Osteocyte (in vitro differentiated cells): Measurements from ENCODE around the gene TNFRSF1A. TPM values are rescaled to one million over a fixed set of nuclear protein-coding genes. Genes with fewer than 3 reads are reported as not detected.
A peak's percentile ranks its signal among the peaks of the same experiment; 100 is the strongest.

Source experiments
- DNase-seq: peaks from one replicate; pipeline ENCODE4 v3.0.0; 2021; ENCODE audit warnings: mixed read lengths; ENCODE audit not compliant: unreplicated experiment; ENCODE audit errors: extremely low spot score
- H3K27ac Mint-ChIP-seq: one replicate; pipeline ENCODE4 v1.8.0; 2021; ENCODE audit warnings: mild to moderate bottlenecking, mixed read lengths; ENCODE audit not compliant: unreplicated experiment
- H3K27me3 Mint-ChIP-seq: one replicate; pipeline ENCODE4 v1.8.0; 2021; ENCODE audit warnings: mixed read lengths; ENCODE audit not compliant: unreplicated experiment
- H3K36me3 Mint-ChIP-seq: one replicate; pipeline ENCODE4 v1.8.0; 2021; ENCODE audit warnings: mixed read lengths; ENCODE audit not compliant: unreplicated experiment
- H3K4me1 Mint-ChIP-seq: one replicate; pipeline ENCODE4 v1.8.0; 2021; ENCODE audit warnings: mixed read lengths; ENCODE audit not compliant: unreplicated experiment
- H3K4me3 Mint-ChIP-seq: one replicate; pipeline ENCODE4 v1.8.0; 2021; ENCODE audit warnings: mild to moderate bottlenecking, moderate library complexity, mixed read lengths; ENCODE audit not compliant: unreplicated experiment
- H3K9me3 Mint-ChIP-seq: one replicate; pipeline ENCODE4 v1.8.0; 2021; ENCODE audit warnings: mixed read lengths; ENCODE audit not compliant: unreplicated experiment
- total RNA-seq: library from RNA; stranded (reverse); gene quantifications from 2 replicates; pipeline ENCODE4 v1.2.1, GENCODE V29; 2021
- TF ChIP-seq, protein P1 (sequence below): fragments of 200-600 bp; sonication (generic); IDR thresholded peaks from 2 replicates; pipeline ENCODE4 v1.5.0; 2021; ENCODE audit warnings: antibody characterized with exemption, mild to moderate bottlenecking, moderate library complexity

TNFRSF1A gene
- total RNA-seq, 1 donor from 2014 or later, result 170 TPM

DNA sequence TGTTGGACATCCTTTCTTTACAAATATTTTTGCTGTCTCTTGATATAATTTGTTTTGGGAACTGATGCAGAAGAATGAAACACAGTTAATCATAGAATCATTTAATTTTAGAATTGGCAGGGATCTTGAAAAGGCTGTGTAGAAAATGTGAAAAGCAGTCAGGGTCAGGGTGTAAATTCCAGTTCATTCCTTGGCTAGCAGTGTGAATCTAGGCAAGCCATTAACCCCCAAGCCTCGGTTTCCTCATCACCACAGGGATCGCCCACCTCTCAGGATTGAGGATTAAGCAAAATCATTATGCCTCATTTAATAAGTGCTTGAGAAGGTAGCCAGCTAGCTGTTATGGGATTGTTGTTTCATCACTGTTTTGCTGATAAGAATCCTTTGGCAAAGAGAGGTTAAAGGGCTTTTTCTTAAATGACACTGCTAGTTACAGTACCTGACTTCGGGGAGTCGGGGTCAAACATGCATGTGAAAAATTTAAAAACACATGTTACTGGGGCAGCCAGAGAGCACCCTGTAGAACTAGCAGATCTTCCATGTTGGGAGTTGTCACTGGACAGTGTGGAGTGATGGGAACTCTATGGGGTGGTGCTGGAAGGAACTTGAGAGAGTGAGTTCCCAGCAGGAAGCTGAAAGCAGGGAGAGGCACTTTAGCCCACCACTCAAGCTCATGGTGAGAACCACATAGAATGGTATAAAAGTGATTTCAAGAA is 10.7 kb downstream of the TNFRSF1A start:
- Mint-ChIP-seq H3K27me3 (no peaks in the 10 kb centered on the region), H3K4me1 (peaks cover 18% of the 10 kb centered on the region), H3K9me3 (no peaks in the 10 kb centered on the region), H3K27ac (peak overlapping the region; percentile 69), H3K36me3 (peaks cover 33% of the 10 kb centered on the region), H3K4me3 (no peak overlapping the region)
- DNase-seq, result no peak
- TF ChIP-seq, protein P1, sequence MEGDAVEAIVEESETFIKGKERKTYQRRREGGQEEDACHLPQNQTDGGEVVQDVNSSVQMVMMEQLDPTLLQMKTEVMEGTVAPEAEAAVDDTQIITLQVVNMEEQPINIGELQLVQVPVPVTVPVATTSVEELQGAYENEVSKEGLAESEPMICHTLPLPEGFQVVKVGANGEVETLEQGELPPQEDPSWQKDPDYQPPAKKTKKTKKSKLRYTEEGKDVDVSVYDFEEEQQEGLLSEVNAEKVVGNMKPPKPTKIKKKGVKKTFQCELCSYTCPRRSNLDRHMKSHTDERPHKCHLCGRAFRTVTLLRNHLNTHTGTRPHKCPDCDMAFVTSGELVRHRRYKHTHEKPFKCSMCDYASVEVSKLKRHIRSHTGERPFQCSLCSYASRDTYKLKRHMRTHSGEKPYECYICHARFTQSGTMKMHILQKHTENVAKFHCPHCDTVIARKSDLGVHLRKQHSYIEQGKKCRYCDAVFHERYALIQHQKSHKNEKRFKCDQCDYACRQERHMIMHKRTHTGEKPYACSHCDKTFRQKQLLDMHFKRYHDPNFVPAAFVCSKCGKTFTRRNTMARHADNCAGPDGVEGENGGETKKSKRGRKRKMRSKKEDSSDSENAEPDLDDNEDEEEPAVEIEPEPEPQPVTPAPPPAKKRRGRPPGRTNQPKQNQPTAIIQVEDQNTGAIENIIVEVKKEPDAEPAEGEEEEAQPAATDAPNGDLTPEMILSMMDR, result no peak

- TF ChIP-seq, protein P1, result no peak
- peaks cover 25% of the 10 kb centered on the region for H3K4me1 Mint-ChIP-seq
- H3K4me3 Mint-ChIP-seq, result no peak overlapping the region
- no peaks in the 10 kb centered on the region for H3K9me3 Mint-ChIP-seq
- H3K27me3 Mint-ChIP-seq, result no peaks in the 10 kb centered on the region
- no peak overlapping the region for H3K27ac Mint-ChIP-seq
- H3K36me3 Mint-ChIP-seq, result peaks cover 33% of the 10 kb centered on the region
- no peak for DNase-seq
Observed at GRCh38 chr12:6330192-6330591, 11.7 kb downstream of the TNFRSF1A start.

DNA sequence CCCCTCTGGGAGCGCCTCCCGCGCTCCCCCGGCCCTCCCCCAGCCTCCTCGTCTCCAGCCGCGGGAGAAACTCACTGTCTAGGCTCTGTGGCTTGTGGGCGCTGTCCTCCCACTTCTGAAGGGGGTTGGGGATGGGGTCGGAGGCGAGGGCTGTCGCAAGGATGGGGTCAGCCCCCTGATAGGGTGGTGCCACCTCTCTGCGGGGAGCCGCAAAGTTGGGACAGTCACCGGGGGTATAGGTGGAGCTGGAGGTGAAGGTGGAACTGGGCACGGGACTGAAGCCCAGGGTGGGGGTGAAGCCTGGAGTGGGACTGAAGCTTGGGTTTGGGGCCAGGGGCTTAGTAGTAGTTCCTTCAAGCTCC is 12.2 kb downstream of the TNFRSF1A start:
- H3K9me3 Mint-ChIP-seq, result no peaks in the 10 kb centered on the region
- no peak overlapping the region for H3K27ac Mint-ChIP-seq
- peaks cover 30% of the 10 kb centered on the region for H3K4me1 Mint-ChIP-seq
- H3K36me3 Mint-ChIP-seq, result peaks cover 33% of the 10 kb centered on the region
- no peaks in the 10 kb centered on the region for H3K27me3 Mint-ChIP-seq
- DNase-seq, result no peak
- TF ChIP-seq, protein P1, result no peak
- no peak overlapping the region for H3K4me3 Mint-ChIP-seq

DNA sequence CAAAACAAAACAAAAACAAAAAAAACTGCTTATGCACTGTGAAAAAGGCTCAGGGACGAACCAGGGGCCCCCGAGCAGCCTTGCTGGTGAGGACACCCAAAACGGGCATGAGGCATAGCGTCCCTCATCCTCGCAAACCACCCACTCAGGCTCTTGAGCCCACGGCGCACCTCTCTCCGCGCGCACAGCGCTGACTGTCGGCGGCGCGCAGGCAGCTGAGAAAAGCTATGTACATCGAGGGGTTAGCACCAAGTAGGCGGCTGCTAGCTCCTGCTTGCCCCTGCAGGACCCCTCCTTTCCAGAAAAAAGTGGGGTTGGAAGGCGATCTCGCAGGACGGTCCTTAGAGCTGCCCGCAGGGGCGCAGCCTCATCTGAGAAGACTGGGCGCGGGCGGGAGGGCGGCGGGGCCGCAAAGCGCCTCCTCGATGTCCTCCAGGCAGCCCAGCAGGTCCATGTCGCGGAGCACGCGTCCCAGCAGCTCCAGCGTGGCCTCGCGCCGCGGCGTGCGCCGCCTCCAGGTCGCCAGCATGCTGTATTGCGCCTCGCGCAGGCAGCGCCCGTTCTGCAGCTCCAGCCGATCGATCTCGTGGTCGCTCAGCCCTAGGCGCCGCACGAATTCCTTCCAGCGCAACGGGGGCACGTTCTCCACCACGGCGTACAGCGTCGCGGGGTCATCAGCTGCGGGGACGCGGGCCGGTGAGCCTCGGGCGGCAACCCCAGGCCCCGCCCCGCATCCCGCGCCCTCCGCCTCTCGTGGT is 12.8 kb downstream of the TNFRSF1A start:
- TF ChIP-seq, protein P1, result no peak
- Mint-ChIP-seq H3K4me3 (no peak overlapping the region), H3K27ac (no peak overlapping the region), H3K27me3 (no peaks in the 10 kb centered on the region), H3K4me1 (peaks cover 36% of the 10 kb centered on the region), H3K36me3 (peaks cover 30% of the 10 kb centered on the region), H3K9me3 (no peaks in the 10 kb centered on the region)
- no peak for DNase-seq

DNA sequence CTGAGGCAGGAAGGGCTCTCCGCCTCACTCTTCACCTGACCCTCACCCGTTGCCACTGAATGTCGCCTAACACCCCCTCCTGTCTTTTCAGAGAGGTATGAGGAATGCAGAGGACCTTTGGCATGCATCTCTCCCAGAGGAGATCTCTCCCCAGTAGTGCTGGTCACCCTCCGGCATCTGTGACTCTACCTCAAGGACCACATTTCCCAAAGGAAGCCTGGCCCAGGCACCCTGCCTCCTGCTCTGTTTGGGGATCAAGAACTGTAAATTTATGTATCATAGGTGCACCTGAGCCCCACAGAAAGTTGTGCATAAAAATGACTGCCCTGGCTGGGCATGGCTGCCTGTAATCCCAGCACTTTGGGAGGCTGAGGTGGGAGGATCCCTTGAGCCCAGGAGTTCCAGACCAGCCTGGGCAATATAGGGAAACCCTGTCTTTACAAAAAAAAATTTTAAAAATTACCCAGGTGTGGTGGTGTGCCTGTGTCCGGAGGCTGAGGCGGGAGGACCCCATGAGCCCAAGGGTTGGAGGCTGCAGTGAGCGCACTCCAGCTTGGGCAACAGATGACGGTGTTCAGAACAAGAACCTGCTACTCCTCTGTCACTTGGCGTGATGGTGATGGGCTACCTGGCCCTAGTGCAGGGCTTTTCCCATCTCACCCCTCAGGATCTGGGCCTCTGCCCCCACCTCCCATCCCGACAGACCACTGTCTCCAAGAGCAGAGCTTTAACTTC is 13.7 kb downstream of the TNFRSF1A start:
- Mint-ChIP-seq H3K9me3 (no peaks in the 10 kb centered on the region), H3K27ac (peak overlapping the region; percentile 56), H3K27me3 (no peaks in the 10 kb centered on the region), H3K4me1 (peaks cover 44% of the 10 kb centered on the region), H3K36me3 (peaks cover 22% of the 10 kb centered on the region), H3K4me3 (no peak overlapping the region)
- no peak for DNase-seq
- TF ChIP-seq, protein P1, result no peak
